HG02571 (cell line): ENCODE data around the gene NOS1.

ENCODE experiments used
- ATAC-seq: cut with Tn5 transposase; IDR thresholded peaks from one replicate; pipeline ENCODE4 v1.9.1; 2021; ENCODE audit warnings: mild to moderate bottlenecking, moderate library complexity; ENCODE audit not compliant: unreplicated experiment

NOS1 gene

DNA sequence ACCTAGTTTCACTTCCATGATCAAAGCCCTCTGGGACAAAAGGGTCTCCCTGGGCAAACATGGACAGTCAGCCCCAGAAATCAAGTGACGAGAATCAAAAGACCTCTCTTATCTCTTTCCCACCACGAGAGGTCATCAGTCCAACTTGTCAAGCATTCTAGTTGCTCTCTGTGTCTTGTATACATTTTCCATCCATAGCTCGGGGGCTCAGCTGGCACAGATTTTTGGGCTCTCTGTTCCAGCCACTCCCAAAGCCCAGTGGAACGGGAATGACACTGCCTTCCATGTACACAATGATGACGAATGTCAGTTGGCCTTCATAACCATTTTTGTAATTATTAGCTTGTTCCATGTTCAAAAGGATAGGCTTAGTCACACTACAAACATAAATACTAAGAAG is 29.7 kb downstream of the NOS1 start:
- no peak for ATAC-seq

DNA sequence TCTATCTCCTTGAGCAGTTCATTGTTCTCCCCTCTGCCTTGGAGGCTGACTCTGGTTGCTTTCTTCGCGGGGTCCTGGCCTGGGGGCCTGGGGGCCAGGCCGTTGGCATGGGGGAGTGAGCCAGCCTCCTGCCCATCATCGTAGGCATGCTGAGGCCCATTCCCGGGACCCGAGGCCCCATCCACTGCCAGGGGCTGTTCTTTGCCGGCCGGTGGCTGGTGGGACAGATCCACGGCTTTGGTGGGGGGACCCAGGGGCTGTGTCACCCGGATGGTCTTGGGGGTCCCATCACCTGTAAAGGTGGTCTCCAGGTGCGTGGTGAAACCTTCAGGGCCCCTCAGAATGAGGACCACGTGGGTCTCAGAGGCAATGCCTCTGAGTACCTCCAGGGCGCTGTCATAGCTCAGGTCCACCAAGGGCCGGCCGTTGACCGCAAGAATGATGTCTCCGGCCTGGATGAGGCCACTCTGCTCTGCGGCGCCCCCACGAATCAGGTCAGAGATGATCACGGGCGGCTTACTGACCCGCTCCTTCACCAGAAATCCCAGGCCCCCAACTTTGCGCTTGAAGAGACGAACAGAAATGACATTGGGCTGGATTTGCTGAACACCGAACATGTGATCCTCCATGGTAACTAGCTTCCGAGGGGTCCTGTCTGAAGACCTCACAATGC is 30.8 kb downstream of the NOS1 start:
- no peak for ATAC-seq

DNA sequence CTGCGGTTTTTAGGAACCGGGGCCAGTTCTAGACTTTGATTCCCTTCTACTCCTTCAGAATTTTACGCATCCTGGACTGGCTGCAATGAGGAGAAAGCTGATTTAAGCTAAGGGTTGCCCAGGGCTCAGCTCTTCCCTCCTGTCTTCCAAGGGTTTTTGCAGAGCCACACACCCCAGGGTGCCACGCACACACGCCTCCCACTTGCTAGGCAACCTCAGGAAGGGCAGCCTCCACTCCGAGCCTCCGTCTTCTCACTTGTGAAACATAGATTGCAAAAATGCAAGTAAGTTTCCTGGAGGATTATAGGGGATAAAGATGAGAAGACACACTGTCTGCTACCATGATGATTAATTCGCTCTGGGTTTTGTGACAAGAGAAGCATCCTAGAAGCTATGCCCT is 31.7 kb downstream of the NOS1 start:
- no peak for ATAC-seq

DNA sequence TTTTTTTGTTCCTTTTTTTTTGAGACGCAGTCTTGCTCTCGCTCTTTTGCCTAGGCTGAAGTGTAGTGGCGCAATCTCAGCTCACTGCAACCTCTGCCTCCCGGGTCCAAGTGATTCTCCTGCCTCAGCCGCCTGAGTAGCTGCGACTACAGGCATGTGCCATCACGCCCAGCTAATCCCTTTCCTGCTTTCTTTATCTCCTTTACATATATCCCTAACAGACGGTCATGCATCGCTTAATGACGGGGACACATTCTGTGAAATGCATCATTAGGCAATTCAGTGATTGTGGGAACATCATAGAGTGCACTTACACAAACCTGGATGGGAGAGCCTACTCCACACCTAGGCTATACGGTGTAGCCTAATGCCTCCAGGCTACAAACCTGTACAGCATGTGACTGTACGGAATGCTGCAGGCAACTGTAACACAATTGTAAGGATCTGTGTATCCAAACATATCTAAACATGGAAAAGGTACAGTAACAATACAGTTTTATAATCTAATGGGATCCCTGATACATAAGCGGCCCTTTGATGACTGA is 32.8 kb downstream of the NOS1 start:
- ATAC-seq, result no peak

DNA sequence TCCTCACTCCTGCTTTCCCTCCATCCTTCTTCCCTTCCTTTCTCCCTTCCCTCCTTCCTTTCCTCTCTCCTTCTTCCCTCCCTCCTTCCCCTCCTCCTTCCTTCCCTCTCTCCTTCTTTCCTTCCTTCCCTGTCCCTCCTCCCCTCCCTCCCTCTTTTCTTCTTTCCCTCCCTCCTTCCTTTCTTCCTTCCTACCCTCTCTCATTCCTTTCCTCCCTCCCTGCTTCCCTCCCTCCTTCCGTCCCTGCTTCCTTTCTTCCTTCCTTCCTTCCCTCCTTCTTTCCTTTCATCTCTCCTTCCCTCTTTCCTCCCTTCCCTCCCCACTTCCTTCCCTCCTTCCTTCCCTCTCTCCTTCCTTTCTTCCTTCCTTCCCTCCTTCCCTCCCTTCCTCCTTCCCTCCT is 39.0 kb downstream of the NOS1 start:
- no peak for ATAC-seq

DNA sequence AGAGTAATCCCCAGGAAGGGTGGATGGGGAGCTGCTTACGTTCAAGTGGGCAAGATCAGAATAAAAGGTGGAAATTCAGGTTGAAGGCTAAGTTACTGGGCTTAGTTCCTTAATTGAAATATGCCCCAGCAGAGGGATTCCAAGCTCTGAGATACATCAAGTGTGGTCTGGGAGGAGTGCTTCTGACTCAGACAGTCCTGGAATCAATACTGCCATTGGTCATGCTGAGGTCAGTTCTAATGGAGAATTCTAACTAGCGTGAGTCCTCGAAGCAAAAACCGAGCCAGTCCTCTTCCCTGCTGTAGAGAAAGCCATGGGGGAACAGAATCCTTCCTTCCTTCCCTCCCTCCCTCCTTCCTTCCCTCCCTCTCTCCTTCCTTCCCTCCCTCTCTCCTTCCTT is 39.9 kb downstream of the NOS1 start:
- ATAC-seq, result no peak

DNA sequence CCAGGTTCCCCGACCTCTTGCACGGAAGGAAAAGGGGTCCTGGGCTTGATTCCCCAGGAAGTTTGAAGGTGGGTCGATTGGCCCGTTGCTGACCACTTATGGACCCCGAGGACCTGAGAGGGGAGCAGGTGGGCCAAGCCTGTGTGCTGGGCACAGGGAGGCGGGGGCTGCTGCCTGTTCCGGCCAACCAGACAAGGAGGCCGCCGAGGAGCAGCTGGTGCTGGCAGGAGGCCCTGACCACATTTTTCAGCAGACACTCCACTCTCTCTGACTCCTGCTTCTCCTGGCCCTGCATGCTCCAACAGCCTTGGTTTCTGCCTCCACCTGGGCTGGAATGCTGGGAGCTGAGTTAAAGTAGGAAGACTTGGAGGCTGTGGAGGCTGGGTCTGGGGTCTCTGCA is 42.8 kb downstream of the NOS1 start:
- no peak for ATAC-seq

DNA sequence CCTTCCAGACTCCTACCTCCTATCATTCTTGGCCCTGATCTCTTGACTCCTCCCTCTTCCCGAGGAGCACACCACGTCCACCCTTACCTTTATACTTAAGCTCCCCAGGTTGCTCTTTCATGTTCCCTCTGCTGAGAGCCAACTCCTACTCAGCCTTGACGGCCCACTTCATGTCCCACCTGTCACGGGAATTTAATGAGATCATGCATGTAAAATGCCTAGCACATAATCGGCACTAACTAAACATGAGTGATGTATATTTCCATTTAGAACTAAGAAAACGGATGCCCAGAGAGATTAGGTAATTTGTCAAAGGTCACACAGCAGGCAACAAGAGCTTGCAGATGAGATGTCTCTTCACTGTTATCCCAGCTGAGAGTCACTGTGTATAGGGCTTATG is 45.1 kb downstream of the NOS1 start:
- no peak for ATAC-seq

DNA sequence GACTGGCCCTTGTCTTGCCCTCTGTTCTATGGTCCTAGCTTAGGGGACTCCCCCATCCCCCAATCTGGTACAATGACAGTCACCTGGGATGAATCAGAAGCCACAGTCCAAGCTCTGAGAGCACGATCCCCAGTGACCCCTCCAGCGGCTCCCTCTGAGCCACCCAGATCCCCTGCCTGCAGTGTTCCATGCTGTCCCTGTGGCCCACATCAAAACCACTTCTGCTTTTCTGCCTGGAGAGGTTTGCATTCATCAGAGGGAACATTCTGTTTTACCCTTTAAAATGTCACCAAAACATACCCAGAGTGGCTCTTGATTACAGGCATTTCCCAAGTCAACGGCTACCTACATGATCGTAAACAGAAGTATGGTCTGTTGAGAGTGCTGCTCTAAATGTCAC is 47.5 kb downstream of the NOS1 start:
- no peak for ATAC-seq

DNA sequence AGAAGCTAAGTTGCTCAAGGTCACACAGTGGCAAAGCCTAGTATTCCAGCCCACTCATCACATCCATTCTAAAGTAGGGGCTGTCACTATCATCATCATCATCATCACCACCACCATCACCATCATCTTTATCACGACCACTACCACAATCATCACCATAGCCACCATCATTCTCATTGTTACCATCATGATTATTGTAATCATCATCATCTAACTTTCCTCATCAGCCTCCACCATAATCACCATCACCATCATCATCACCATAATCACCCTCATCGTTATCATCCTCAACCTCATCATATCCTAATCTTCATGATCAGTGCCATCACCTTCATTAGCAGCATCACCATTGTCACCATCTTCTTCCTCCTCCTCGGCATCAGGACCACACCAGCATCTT is 48.7 kb downstream of the NOS1 start:
- no peak for ATAC-seq

DNA sequence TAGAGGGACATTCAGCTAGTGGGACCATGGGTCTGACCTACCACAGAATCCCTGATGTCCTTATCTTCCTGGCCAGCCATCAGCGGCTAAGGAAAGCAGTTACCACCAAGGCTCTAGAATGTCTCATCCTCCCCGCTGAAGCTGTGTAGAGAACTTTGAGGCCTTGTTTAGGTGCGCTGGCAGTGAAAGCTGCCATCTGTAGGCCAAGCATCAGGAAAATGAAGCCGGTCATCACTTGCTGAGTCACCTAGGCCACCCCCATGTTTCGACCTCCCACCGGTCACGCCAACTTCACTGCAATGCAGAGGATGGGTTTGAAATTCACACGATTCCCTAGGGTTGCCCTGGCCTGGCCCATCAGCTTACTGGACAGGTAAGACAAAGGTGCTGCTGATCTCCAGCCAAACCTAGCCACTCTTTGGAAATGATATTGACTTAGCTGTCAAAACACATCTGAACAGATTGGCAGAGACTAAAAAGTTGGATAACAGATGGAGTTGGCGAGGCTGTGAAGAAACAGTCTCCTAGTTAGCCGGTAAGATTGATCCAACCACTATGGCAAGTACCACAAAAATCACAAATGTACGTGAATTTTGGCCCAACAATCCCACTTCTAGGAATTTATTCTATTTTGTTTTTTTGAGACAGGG is 52.0 kb downstream of the NOS1 start:
- ATAC-seq, result no peak

DNA sequence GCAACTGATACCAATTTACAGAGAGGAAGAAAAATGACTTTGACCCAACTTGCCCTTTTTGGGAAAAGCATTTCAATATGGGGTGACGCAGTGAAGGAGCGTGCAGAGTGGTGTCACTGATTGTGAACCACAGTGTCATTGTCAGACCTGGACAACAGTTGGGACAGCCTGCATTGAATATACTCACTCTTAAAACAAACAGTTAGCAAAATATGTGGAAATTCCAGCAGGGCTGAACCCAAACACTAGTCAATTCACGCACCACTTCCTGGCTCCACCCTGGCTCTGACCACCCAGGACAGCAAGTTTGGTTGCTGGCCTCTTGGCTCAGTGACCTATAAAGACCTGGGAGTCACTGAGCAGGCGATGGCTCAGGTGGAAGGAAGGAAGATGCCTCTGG is 61.3 kb downstream of the NOS1 start:
- ATAC-seq, result no peak

DNA sequence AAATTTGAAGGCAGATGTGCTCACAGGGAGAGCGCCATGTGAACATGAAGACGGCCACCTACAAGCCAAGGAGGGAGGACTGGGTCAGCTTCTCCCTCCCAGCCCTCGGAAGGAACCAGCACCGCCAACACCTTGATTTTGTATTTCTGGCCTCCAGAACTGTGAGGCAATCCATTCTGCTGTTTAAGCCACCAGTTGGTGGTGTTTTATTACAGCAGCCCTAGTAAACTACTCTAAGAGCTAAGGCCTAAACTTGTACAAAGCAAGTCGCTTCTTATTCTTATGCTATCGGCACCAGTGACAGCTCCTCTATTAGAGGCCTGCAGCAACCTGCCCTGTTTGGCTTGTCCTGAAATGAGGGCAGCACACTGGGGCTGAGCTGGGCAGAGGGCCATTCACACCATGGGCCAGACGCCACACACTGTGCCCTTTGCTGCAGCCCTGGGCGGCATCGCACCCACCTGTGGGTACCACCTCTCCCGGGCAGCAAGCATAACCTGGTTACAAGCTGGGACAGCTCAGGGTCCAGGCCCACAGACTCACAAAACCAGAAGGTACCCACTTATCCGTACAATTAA is 62.7 kb downstream of the NOS1 start:
- no peak for ATAC-seq

DNA sequence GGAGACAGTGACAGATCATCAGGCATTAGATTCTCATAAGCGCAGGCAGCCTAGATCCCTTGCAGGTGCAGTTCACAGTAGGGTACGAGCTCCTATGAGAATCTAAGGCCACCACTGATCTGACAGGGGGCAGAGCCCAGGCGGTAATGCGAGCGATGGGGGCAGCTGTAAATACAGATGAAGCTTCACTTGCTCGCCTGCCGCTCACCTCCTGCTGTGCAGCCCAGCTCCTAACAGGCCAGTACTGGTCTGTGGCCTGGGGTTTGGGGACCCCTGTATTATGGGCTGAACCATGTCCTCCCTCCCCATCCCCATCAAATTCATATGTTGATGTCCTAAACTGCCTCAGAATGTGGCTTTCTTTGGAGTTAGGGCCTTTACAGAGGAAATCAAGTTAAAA is 63.2 kb downstream of the NOS1 start:
- ATAC-seq, result no peak

DNA sequence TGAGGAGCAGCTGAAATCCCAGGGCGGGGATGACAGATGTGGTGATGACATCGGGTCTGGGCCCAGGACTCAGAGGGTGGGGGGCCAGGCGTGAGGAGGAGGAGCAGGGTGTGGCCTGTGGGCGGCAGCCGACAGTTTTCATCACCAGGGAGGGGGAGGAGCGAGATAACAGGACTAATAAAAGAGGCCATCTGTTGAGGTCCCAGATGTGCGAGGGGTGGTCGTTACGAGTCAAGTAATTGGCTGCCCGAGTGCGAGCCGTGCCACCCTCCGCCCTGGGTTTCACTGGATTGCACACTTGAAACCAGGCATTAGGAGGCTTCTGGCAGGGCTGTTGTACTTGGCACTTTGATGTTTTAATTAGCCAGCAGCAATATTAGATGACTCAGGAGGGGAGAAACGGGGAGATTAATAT is 67.2 kb downstream of the NOS1 start:
- ATAC-seq, result no peak

DNA sequence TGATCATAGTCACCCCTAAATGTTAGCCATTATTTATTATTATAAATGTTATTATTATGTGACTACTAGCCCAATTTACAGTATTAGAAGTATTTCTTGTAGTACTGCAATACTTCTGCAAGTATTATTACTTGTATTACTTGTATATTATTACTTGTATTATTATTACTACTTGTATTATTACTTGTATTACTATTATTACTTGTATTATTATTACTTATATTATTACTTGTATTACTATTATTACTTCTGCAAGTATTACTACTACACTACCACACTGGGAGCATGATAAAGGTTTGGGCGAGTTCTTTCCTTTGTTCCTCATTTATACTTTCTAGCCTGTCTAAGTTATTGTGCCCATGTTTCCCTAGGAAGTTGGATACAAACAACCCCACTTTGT is 67.9 kb downstream of the NOS1 start:
- no peak for ATAC-seq

DNA sequence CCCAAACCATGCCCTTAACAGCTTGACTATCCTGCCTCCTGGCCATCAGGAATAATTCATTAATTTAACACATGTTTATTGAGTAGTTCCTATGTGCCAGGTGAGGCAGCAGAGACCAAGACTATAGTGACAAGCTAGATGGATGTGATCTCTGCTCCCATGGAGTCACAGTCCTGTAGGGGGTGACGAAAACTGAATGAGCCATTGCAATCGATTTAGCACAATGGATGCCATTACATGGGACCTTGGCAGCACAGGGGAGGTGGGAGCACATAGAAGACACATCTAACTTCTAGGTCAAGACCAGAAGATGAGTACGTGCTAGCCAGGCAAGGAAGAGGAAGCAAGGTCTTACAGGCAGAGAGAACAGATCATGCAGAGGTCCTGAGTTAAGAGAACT is 68.7 kb downstream of the NOS1 start:
- ATAC-seq, result no peak

DNA sequence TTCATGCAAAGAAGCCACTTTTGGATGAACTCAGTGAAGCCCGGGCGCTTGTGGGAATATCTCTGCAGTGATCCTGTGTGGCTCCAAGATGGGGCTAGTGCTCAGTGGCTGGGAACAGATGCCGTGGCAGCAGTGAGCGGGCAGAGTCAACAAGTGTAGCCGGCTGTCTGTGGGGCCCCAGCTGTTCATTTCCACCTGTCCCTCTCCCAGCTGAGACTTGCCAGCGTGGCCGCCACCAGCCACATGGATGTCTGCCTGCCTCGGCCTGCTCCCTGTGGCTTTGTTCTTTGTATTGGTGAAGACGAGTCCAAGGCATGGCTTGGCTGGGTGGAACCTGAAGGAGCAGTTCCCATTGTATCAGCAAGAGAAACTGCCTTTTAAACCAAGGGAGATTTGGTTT is 77.3 kb downstream of the NOS1 start:
- ATAC-seq, result no peak

DNA sequence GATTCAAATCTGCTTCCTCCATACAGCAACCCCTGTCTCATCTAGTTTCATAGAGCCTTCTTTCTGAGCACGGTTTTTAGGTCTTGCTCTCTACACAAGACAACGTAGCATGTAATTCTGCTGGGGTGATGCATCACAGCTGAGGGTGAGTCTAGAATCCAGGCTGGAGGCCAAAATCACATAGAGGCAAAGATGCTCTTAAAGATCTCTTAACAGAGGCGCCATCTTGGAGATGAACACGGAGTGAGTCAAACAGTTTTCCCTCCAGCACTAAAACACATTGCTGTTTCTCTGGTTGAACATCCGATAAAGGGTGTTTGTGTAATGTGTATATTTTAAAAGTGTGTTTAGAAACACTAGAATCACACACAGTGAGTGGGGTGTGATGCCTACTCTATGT is 78.9 kb downstream of the NOS1 start:
- ATAC-seq, result no peak

DNA sequence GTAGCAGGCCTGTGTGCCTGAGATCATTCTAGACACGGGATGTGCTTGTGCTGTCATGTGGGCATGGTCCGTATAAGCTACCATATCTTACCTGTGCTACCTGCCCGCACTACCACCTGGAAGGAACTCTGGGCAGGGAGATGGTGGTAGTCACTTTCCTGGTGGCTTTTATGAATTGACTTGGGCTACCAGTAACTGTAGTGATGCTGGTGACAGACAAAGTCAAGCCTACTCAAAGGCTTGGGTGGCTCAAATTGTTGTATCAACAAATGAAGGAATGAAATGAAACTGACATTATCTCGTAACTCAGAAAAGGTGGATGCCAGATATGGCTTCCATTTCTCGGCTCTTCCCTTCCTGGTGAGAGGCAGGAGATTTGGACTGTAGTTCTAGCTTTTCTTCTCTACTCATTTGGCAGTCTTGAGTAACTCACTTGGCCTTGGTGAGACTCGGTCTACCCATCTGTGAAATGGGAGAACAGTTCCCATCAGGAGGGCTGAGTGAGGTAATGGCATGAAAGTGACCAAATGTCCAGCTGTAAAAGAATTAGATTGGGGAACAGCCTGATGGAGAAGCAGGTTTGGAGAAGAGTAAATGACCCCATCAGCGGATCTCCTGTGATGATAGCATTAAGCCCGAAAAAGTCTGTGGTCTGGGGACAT is 81.3 kb downstream of the NOS1 start:
- ATAC-seq, result no peak

DNA sequence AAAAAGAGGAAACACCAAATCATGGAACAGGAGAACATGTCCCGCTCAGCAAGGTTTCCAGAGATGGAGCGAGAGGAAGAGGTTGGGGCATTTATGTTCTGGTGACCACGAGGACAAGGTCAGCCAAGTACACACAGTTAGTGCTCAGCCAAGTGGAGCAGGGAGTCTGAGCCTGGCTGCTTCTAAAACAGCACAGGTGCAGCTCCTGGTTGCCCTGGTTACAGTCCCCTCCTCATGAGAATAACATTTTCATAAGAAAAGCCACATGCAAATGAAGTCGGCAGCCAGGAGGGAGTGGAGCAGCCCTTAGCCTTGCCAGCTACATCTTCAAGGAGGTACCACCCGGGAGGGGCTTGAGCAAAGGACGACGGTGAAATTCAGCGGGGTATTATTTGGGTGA is 81.8 kb downstream of the NOS1 start:
- ATAC-seq, result no peak

DNA sequence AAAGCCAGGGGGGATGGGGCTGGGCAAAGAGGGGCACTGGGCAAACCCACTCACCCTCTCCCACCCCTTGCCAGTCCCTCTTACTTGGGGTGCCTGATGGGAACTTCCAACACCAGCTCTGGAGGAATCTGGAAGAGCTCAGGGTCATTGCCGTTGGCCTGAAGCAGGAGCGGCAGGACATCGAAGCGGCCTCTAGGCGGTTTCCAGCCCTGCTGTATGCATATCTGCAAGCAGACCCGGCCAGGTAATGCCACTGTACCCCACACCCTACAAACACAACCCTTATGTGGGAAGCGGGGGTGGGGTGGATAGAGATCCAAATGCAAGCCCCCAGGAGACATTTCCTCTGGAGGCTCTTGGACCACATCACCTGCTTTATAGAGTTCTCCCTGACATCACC is 83.6 kb downstream of the NOS1 start:
- no peak for ATAC-seq
